Testis (tissue), 2 donors: ENCODE measurements around the gene DVL2.

Experiments used
- CTCF ChIP-seq, 3 experiments: fragments of 450-650 bp in 2 of 3; fragments of 200-600 bp in 1 of 3; sonication (generic) in 1 of 3; IDR thresholded peaks; one replicate each; pipeline ENCODE4 v1.5.1; 2016 to 2019; ENCODE audit warnings: antibody characterized with exemption in 3 of 3, mild to moderate bottlenecking in 2 of 3, moderate library complexity in 1 of 3
- POLR2A ChIP-seq: fragments of 450-650 bp; IDR thresholded peaks from one replicate; pipeline ENCODE4 v1.6.1; 2017; ENCODE audit warnings: antibody characterized with exemption, mild to moderate bottlenecking, moderate library complexity

- TF ChIP-seq CTCF (IDR thresholded peaks at IDR 0.05) (no peak), POLR2A (no peak)
Observed at GRCh38 chr17:7192271-7192937, 41.9 kb downstream of the DVL2 start.
